Adrenal gland (tissue), 12 donors: Measurements from ENCODE around the gene RALY. TPM values are rescaled to one million over a fixed set of nuclear protein-coding genes. Genes with fewer than 3 reads are reported as not detected.

Experiments
- DNase-seq, 7 donors: peaks; one replicate each; pipeline ENCODE4 v3.0.0-alpha.2; 2019 to 2020
- H3K27ac ChIP-seq, 5 donors: fragments of 200-600 bp; sonication (generic) in 4 of 5; 1 replicate in 3 of 5; 2 replicates in 2 of 5; pipeline versions ENCODE4 v1.5.1 to v1.8.0; 2016 to 2020; ENCODE audit warnings: mild to moderate bottlenecking in 1 of 5
- H3K27me3 ChIP-seq: fragments of 200-600 bp; 2 replicates; pipeline ENCODE4 v1.8.0; 2021
- H3K36me3 ChIP-seq, 2 donors: fragments of 200-600 bp; replicated peaks in 1 of 2; 1 replicate in 1 of 2; 2 replicates in 1 of 2; pipeline versions ENCODE4 v1.5.1 to v1.8.0; 2018 to 2022
- H3K4me1 ChIP-seq, 2 donors: fragments of 200-600 bp; replicated peaks in 1 of 2; 1 replicate in 1 of 2; 2 replicates in 1 of 2; pipeline versions ENCODE4 v1.5.1 to v1.8.0; 2018 to 2021
- H3K4me3 ChIP-seq, 4 donors: fragments of 200-600 bp; sonication (generic) in 3 of 4; one replicate each; pipeline ENCODE4 v1.5.1; 2016 to 2018
- H3K9me3 ChIP-seq, 3 donors: fragments of 200-600 bp; sonication (generic) in 1 of 3; replicated peaks in 1 of 3; 1 replicate in 2 of 3; 2 replicates in 1 of 3; pipeline versions ENCODE4 v1.5.1 to v1.8.0; 2016 to 2021
- POLR2A ChIP-seq, 2 donors: fragments of 450-650 bp; IDR thresholded peaks; one replicate each; pipeline ENCODE4 v1.6.1; 2017; ENCODE audit warnings: antibody characterized with exemption in 2 of 2, mild to moderate bottlenecking in 2 of 2, moderate library complexity in 1 of 2
- WGBS, 4 donors: extraction: QIAGEN DNeasy Blood & Tissue Kit in 2 of 4; methylation state at CpG; one replicate each; pipeline versions ENCODE4 v1.1.5 to v1.1.7; 2013 to 2017; 5-methylcytosine and 5-hydroxymethylcytosine counted together
- intact Hi-C, 2 donors: fragments of 100-400 bp; cut with DNase I; formaldehyde crosslinking; loops; one replicate each; pipeline versions ENCODE4 v1.14.1 to v1.15.0; 2022 to 2023
- polyA plus RNA-seq, 3 donors: library from polyadenylated mRNA; stranded (reverse); fragments of 200-250 nt in 2 of 3; fragments of 350-450 nt in 1 of 3; fragmentation: Illumina TruSeq in 1 of 3; extraction: RNeasy Lipid Tissue Mini Kit (QIAGEN cat#74804) in 1 of 3; gene quantifications; one replicate each; pipeline ENCODE4 v1.2.3, GENCODE V29; 2013 to 2014
- total RNA-seq, 9 donors: library from RNA; depleted of rRNA in 4 of 9; stranded (reverse); fragments of >200 nt in 4 of 9; fragments of 120-200 nt in 1 of 9; fragmentation: NEBNext Ultra II Directional in 1 of 9; extraction: Animal tissue kit (Norgen Biotek cat#: 25700) in 1 of 9; gene quantifications; one replicate each; pipeline versions ENCODE4 v1.1.0 to v1.2.4, GENCODE V29; 2013 to 2023
- TF ChIP-seq, protein P1 (sequence below), 6 experiments: fragments of 450-650 bp in 4 of 6; fragments of 200-600 bp in 2 of 6; sonication (generic) in 1 of 6; IDR thresholded peaks; 1 replicate in 5 of 6; 2 replicates in 1 of 6; pipeline versions ENCODE4 v1.5.1 to v1.8.0; 2016 to 2021; ENCODE audit warnings: antibody characterized with exemption in 6 of 6, mild to moderate bottlenecking in 2 of 6, moderate library complexity in 1 of 6
- donor health status: healthy with polysubstance abuse.
- donor health status: Bipolar disorder and iron deficiency.
- donor health status: DM: yes; HTN: yes; CAD: no.
- donor health status: DM: no; HTN: no; CAD: no.
- donor health status: DM: no; HTN: no; CAD: no.
- donor health status: DM: yes; HTN: yes; CAD: no.

Gene RALY
- total and polyA plus RNA-seq, 12 donors: 30.0 to 128 (median 78.1) TPM

DNA sequence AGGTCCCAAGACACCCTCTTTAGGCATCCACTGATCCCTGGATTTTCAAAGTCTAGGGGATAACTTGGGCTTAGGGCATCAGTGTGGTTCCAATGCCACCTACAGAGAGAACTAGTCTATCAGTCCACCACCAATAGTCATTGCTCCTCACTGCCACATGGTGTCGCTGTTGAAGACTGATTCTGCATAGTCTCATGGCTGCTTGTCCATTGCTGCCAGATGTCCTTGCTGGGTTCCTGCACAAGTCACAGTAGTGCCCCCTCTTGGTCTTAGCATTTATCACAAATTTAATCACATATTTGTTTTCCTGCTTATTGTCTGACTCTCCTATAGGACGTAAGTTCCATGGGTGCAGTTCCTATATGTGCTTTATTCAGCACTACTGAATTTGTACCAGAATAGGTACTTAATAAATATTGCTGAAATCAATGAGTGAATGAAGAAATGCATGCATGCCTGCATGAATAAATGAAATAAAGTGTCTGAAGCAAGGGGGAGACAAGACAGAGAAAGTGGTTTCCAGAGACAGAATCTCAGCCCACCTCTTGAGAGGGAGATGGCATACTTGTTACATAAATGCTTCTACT, 45.9 kb upstream of the RALY start:
- peak in 3 of 7 donors; percentile 12 to 33 (median 20) for DNase-seq
- Histone ChIP-seq H3K4me1 (no peaks in the 10 kb centered on the region), H3K27ac (no peak overlapping the region), H3K4me3 (no peak overlapping the region), H3K9me3 (peaks cover 0 to 7% (median 0%) of the 10 kb centered on the region in 3 donors), H3K36me3 (no peaks in the 10 kb centered on the region), H3K27me3 (no peaks in the 10 kb centered on the region)
- 37 to 45% (median 44%) methylated on average over 2 of the region's 2 CpGs for whole genome bisulfite sequencing, 4 donors
- TF ChIP-seq, protein P1, sequence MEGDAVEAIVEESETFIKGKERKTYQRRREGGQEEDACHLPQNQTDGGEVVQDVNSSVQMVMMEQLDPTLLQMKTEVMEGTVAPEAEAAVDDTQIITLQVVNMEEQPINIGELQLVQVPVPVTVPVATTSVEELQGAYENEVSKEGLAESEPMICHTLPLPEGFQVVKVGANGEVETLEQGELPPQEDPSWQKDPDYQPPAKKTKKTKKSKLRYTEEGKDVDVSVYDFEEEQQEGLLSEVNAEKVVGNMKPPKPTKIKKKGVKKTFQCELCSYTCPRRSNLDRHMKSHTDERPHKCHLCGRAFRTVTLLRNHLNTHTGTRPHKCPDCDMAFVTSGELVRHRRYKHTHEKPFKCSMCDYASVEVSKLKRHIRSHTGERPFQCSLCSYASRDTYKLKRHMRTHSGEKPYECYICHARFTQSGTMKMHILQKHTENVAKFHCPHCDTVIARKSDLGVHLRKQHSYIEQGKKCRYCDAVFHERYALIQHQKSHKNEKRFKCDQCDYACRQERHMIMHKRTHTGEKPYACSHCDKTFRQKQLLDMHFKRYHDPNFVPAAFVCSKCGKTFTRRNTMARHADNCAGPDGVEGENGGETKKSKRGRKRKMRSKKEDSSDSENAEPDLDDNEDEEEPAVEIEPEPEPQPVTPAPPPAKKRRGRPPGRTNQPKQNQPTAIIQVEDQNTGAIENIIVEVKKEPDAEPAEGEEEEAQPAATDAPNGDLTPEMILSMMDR (IDR thresholded peaks at IDR 0.05): peak in 4 of 6 experiments; percentile 20 to 52 (median 38)
- TF ChIP-seq POLR2A (IDR thresholded peaks at IDR 0.05): no peak
- intact Hi-C loops: no loop called here

DNA sequence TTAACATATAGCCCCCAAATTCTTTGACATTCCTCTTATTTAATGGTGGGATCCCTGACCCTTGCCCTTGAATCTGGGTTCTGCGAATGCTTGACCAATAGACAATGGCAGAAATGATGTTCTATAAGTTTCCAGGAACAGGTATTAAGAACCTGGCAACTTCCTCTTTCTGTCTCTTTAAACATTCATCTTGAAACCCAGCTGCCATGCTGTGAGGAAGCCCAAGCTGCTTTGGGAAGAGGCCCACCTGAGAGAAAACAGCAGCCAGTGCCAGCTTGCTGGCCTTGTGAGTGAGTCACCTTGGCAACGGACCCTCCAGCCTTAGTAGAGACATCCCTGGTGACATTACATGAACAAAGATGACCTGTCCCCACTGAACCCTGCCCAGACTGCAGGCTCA, 45.2 kb upstream of the RALY start:
- H3K4me1 ChIP-seq: no peaks in the 10 kb centered on the region
- WGBS, 4 donors: 66 to 90% (median 87%) methylated on average over 2 of the region's 2 CpGs
- intact Hi-C loops: no loop called here

DNA sequence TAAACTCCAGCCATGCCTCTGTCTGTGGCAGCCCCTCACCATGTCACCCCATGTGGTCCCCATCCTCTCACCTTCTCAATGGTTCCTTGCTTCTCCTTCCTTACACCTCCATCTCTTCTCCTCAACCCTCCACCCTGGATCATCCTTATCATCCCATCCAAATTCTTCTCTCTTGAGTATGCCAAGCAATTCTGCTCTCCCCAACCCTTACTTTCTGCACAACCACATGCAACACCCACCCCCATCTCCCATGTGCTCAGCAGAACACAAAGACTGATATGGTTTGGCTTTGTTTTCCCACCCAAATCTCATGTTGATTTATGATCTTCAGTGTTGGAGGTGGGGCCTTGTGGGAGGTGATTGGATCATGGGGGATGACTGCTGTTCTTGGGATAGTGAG, 42.5 kb upstream of the RALY start:
- TF ChIP-seq, protein P1 (IDR thresholded peaks at IDR 0.05): no peak
- TF ChIP-seq POLR2A (IDR thresholded peaks at IDR 0.05): no peak
- Histone ChIP-seq H3K4me3 (no peak overlapping the region), H3K36me3 (no peaks in the 10 kb centered on the region), H3K4me1 (no peaks in the 10 kb centered on the region), H3K9me3 (peaks cover 0 to 7% (median 0%) of the 10 kb centered on the region in 3 donors), H3K27ac (no peak overlapping the region), H3K27me3 (no peaks in the 10 kb centered on the region)
- intact Hi-C loops: no loop called here
- no peak for DNase-seq

More for the DNA sequence above, 45.2 kb upstream of the RALY start:
- H3K9me3 ChIP-seq: peaks cover 0 to 7% (median 0%) of the 10 kb centered on the region in 3 donors
- H3K4me3 ChIP-seq: no peak overlapping the region
- no peaks in the 10 kb centered on the region for H3K27me3 ChIP-seq
- DNase-seq: no peak
- no peak for TF ChIP-seq POLR2A (IDR thresholded peaks at IDR 0.05)
- TF ChIP-seq, protein P1 (IDR thresholded peaks at IDR 0.05): no peak
- no peaks in the 10 kb centered on the region for H3K36me3 ChIP-seq
- no peak overlapping the region for H3K27ac ChIP-seq

DNA sequence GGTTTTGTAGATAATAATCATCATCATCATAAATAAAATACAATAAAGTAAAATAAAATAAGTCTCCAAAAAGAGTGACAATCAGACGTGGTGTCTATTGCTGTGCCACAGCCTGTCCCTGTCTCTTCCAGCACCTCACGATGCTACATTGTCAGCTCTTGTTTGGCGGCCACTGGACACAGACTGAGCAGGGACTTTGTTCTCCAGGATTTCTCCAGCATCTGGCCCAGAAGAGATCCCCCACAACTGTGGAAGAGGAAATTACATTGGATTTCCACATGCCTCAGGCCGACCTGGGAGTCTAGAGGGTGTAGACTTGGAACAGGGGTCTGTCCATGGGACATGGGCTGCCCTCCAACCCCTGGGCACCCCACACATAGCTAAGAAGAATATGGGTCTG, 39.2 kb upstream of the RALY start:
- no peak for DNase-seq
- Histone ChIP-seq H3K4me3 (no peak overlapping the region), H3K9me3 (no peaks in the 10 kb centered on the region), H3K27me3 (no peaks in the 10 kb centered on the region), H3K27ac (no peak overlapping the region), H3K4me1 (no peaks in the 10 kb centered on the region), H3K36me3 (no peaks in the 10 kb centered on the region)
- intact Hi-C loops: no loop called here
- 72 to 82% (median 78%) methylated on average over 4 of the region's 4 CpGs for WGBS, 4 donors
- no peak for TF ChIP-seq POLR2A (IDR thresholded peaks at IDR 0.05)
- TF ChIP-seq, protein P1 (IDR thresholded peaks at IDR 0.05): no peak
